Activated naive CD8-positive, alpha-beta T cell (primary cell): ENCODE data around the gene MYO5B.

Source experiments
- H3K27ac Mint-ChIP-seq: one replicate; pipeline ENCODE4 v1.8.0; 2021; ENCODE audit warnings: mixed read lengths
- H3K27me3 Mint-ChIP-seq: one replicate; pipeline ENCODE4 v1.8.0; 2021; ENCODE audit warnings: mixed read lengths
- H3K36me3 Mint-ChIP-seq: one replicate; pipeline ENCODE4 v1.8.0; 2021; ENCODE audit warnings: mixed read lengths
- H3K4me1 Mint-ChIP-seq: one replicate; pipeline ENCODE4 v1.8.0; 2021; ENCODE audit warnings: low read depth, mixed read lengths
- H3K4me3 Mint-ChIP-seq: one replicate; pipeline ENCODE4 v1.8.0; 2021; ENCODE audit warnings: mild to moderate bottlenecking, mixed read lengths
- H3K9me3 Mint-ChIP-seq: one replicate; pipeline ENCODE4 v1.8.0; 2021; ENCODE audit warnings: low read depth, mixed read lengths

Gene MYO5B

DNA sequence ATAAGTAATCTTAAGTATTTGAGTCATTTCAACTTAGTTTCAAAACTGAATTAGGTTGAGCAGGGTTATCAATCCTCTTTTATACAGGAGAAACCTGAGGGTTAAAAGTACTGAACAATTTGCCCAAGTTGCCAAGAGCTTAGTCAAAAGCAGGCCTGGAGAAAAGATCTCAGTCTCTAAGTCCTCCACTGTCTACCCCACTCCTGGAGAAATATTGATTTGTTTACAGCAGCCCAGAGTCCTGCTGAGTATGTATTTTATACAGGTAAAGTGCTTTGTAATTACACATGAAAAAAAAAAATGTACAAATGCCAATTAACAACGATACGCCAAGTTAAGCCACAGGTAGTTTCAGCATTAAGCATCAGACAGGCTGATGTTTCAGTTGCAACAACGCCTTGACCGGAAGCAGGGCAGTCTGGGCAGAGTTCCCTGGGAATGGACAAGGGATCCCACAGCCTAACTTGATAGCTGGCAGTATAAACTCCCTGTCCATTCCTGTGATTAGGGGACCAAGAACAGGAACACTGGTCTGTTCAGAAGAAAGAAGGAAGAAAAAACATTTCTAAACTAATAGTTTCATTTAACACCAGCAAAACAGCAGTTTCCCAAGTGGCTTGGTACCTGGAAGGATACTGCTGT is 132.9 kb downstream of the MYO5B start:
- Mint-ChIP-seq H3K27me3 (peaks cover 5% of the 10 kb centered on the region), H3K4me1 (no peaks in the 10 kb centered on the region), H3K9me3 (no peaks in the 10 kb centered on the region), H3K4me3 (no peak overlapping the region), H3K36me3 (no peaks in the 10 kb centered on the region), H3K27ac (no peak overlapping the region)

DNA sequence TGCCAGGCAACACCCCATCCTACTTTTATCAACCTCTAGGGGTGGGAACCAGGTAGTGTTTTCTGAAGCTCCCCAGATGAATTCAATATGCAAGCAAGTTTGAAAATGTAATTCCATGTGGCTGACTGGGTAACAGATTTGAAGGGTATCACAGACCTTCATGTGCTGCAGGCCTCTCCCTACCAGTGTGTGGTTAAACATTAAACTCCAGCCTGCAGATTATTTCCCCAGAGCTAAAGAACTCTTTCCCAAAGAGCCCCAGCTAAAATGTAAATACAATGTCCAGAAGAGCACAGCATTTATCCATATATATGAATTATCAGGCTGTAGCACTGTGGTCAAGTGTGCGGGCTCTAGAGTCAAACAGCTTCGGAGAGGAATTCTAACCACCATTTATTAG is 134.1 kb downstream of the MYO5B start:
- peaks cover 5% of the 10 kb centered on the region for H3K27me3 Mint-ChIP-seq

GRCh38 chr18:50058731-50059130 is 136.2 kb downstream of the MYO5B start:
- Mint-ChIP-seq H3K4me1 (no peaks in the 10 kb centered on the region), H3K27me3 (peaks cover 5% of the 10 kb centered on the region), H3K27ac (no peak overlapping the region), H3K4me3 (no peak overlapping the region), H3K36me3 (no peaks in the 10 kb centered on the region), H3K9me3 (no peaks in the 10 kb centered on the region)

More for the DNA sequence above, 134.1 kb downstream of the MYO5B start:
- Mint-ChIP-seq H3K27ac (no peak overlapping the region), H3K9me3 (no peaks in the 10 kb centered on the region), H3K4me3 (no peak overlapping the region), H3K36me3 (no peaks in the 10 kb centered on the region), H3K4me1 (no peaks in the 10 kb centered on the region)

DNA sequence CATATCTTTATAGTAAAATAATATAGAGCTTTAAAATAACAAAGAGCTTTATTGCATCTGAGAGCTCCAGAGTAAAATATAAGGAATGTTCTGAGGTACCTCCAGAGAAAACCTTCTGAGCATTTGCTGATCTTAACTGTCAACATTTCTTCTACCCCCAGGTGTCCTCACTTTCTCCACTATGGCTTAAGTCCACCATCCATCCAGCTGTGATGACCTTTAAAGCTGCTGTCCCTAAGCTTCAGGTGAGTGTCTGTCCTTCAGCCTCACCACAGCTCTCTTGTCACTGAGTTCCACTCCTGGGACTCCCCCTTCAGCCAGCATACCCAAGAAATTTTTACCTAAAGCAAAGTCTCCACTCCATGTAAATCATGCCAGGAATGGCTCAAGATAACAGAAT is 137.9 kb downstream of the MYO5B start:
- Mint-ChIP-seq H3K27ac (no peak overlapping the region), H3K4me1 (no peaks in the 10 kb centered on the region), H3K4me3 (no peak overlapping the region), H3K9me3 (no peaks in the 10 kb centered on the region), H3K27me3 (peaks cover 5% of the 10 kb centered on the region), H3K36me3 (no peaks in the 10 kb centered on the region)

GRCh38 chr18:50056185-50056584 is 138.8 kb downstream of the MYO5B start:
- H3K36me3 Mint-ChIP-seq = no peaks in the 10 kb centered on the region
- H3K4me3 Mint-ChIP-seq = no peak overlapping the region
- no peaks in the 10 kb centered on the region for H3K4me1 Mint-ChIP-seq
- H3K27me3 Mint-ChIP-seq = peaks cover 5% of the 10 kb centered on the region
- H3K27ac Mint-ChIP-seq = no peak overlapping the region
- no peaks in the 10 kb centered on the region for H3K9me3 Mint-ChIP-seq

DNA sequence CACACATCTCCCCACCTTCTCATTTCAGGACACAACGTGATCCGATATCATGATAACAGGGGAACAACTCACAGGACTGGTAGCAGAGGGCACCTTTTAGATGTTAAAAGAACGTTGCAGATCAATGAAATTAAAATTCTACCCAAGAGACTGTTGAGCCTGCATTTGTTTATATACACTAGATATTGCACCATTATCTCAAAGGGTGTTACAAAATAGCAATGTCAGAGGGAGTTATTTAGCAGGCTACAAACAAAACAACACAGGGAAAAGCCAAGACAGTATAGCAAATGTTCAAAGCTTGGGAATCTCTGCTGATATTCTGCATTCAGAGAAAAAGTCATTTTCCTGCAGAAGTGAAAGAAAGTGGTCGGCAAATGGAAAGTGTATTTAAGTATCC is 139.5 kb downstream of the MYO5B start:
- H3K27me3 Mint-ChIP-seq = peaks cover 5% of the 10 kb centered on the region
- H3K4me1 Mint-ChIP-seq = no peaks in the 10 kb centered on the region
- no peaks in the 10 kb centered on the region for H3K9me3 Mint-ChIP-seq
- no peaks in the 10 kb centered on the region for H3K36me3 Mint-ChIP-seq
- H3K4me3 Mint-ChIP-seq = no peak overlapping the region
- no peak overlapping the region for H3K27ac Mint-ChIP-seq

DNA sequence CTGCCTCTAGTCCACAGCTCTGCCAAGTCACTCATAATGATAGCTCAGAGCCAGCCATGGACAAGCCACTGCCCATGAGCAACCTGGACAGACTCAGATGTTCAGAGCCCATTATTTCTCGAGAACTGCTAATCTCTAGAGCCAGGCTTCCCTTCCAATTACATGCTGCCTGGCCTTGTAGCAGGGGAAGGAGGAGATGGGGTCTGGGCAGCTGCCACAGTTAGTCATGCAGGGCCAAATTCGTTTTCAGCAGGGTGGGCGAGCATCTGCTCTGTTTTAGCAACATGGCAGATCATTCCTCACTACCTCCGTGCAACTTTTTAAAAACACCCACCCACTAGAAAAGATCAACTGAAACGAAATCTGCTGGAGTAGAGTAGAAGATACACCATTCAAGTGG is 141.8 kb downstream of the MYO5B start:
- Mint-ChIP-seq H3K4me1 (no peaks in the 10 kb centered on the region), H3K27me3 (no peaks in the 10 kb centered on the region), H3K27ac (no peak overlapping the region), H3K4me3 (no peak overlapping the region), H3K36me3 (no peaks in the 10 kb centered on the region), H3K9me3 (no peaks in the 10 kb centered on the region)

GRCh38 chr18:50051288-50051687 is 143.7 kb downstream of the MYO5B start:
- H3K9me3 Mint-ChIP-seq = no peaks in the 10 kb centered on the region
- H3K36me3 Mint-ChIP-seq = no peaks in the 10 kb centered on the region
- no peaks in the 10 kb centered on the region for H3K27me3 Mint-ChIP-seq
- H3K27ac Mint-ChIP-seq = no peak overlapping the region
- no peaks in the 10 kb centered on the region for H3K4me1 Mint-ChIP-seq
- H3K4me3 Mint-ChIP-seq = no peak overlapping the region

- Mint-ChIP-seq H3K36me3 (no peaks in the 10 kb centered on the region), H3K27ac (no peak overlapping the region), H3K9me3 (no peaks in the 10 kb centered on the region), H3K4me3 (no peak overlapping the region), H3K4me1 (no peaks in the 10 kb centered on the region), H3K27me3 (peaks cover 15% of the 10 kb centered on the region)
These were observed 149.8 kb downstream of the MYO5B start for GRCh38 chr18:50045126-50045525.

DNA sequence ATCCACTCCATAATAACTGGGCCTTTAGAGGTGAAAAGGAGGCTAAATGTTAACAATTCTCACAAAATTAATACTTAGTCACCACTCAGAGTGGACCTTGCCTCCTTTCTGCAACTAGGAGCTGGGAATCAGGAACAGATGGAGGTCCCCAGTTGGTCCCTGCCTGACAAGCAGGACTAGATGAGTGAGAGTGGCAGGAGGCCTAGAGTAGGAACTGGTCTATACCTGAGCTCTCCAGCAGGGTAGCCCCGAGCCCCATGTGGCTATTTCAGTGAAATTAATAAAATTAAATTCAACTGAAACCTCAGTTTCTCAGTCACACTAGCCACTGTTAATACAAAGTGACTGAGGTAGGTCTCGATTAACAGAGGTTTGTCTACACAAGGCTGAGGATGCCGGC is 150.5 kb downstream of the MYO5B start:
- Mint-ChIP-seq H3K9me3 (no peaks in the 10 kb centered on the region), H3K4me1 (no peaks in the 10 kb centered on the region), H3K4me3 (no peak overlapping the region), H3K27ac (no peak overlapping the region), H3K27me3 (peaks cover 15% of the 10 kb centered on the region), H3K36me3 (no peaks in the 10 kb centered on the region)

DNA sequence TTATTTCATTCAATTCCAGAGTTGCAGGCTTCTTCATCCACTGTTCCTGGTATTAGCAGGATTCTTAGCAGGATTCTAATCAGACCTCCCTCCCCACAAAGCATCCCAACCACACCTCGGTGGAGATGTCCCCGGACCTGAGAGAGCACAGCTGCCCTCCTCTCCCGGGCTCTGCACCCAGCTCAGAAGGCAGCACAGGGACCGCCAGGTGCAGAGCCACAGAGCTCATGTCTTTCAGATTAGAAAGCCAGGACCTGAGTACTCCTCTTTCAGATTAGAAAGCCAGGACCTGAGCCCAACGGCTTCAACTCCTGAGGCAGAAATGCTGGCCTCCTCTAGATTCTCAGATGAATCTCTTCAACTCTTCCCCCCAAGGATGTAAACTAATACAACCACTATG is 152.3 kb downstream of the MYO5B start:
- peaks cover 4% of the 10 kb centered on the region for H3K4me1 Mint-ChIP-seq
- H3K4me3 Mint-ChIP-seq = no peak overlapping the region
- peaks cover 15% of the 10 kb centered on the region for H3K27me3 Mint-ChIP-seq
- no peaks in the 10 kb centered on the region for H3K36me3 Mint-ChIP-seq
- H3K27ac Mint-ChIP-seq = no peak overlapping the region
- no peaks in the 10 kb centered on the region for H3K9me3 Mint-ChIP-seq

DNA sequence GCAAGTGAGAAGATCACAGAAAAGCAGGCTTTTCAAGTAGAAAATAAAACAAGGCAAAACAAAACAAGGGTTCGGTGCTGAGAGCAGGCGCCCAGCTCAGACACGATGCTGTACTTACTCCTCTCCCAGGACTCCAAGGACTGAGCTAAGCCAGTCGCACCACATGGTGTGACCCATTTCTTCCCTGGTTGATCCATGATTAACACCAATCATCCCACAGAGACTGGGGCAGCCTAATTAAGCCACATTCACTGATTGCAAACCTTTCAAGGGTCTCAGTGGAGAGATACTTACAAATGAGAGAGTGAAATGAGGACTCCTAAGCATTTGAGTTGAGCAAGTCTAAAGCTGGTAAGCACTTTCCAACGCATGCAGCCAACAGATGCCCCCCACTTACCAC is 155.2 kb downstream of the MYO5B start:
- Mint-ChIP-seq H3K4me3 (no peak overlapping the region), H3K9me3 (no peaks in the 10 kb centered on the region), H3K36me3 (no peaks in the 10 kb centered on the region), H3K27ac (no peak overlapping the region), H3K4me1 (peaks cover 4% of the 10 kb centered on the region), H3K27me3 (peaks cover 12% of the 10 kb centered on the region)

- no peak overlapping the region for H3K4me3 Mint-ChIP-seq
- no peaks in the 10 kb centered on the region for H3K36me3 Mint-ChIP-seq
- H3K9me3 Mint-ChIP-seq = no peaks in the 10 kb centered on the region
These were observed 156.5 kb downstream of the MYO5B start for GRCh38 chr18:50038448-50038847.

DNA sequence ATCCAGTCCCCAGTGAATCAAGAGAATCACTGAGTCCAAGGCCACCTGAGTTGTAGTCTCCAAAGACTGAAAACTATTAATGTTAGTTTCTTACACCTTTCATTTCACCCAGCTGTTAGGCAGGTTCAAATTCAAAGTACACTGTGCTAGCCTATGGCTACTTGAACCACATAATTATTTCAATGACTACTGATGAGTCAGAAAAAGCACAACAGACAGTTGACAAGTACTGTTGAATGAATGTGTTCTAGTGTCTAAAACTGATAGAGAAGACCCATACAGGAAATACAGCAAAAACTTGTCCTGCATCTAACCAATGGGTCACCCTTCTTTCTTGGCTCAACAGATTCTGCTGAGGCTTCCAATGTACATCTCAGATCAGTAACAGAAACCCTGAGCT is 160.9 kb downstream of the MYO5B start:
- Mint-ChIP-seq H3K9me3 (no peaks in the 10 kb centered on the region), H3K4me1 (peaks cover 4% of the 10 kb centered on the region), H3K27ac (no peak overlapping the region), H3K27me3 (peaks cover 5% of the 10 kb centered on the region), H3K36me3 (no peaks in the 10 kb centered on the region), H3K4me3 (no peak overlapping the region)

More at GRCh38 chr18:50038448-50038847, 156.5 kb downstream of the MYO5B start:
- Mint-ChIP-seq H3K27ac (no peak overlapping the region), H3K27me3 (peaks cover 12% of the 10 kb centered on the region), H3K4me1 (peaks cover 4% of the 10 kb centered on the region)

GRCh38 chr18:50033004-50033403 is 161.9 kb downstream of the MYO5B start:
- Mint-ChIP-seq H3K27ac (no peak overlapping the region), H3K4me1 (no peaks in the 10 kb centered on the region), H3K36me3 (no peaks in the 10 kb centered on the region)

DNA sequence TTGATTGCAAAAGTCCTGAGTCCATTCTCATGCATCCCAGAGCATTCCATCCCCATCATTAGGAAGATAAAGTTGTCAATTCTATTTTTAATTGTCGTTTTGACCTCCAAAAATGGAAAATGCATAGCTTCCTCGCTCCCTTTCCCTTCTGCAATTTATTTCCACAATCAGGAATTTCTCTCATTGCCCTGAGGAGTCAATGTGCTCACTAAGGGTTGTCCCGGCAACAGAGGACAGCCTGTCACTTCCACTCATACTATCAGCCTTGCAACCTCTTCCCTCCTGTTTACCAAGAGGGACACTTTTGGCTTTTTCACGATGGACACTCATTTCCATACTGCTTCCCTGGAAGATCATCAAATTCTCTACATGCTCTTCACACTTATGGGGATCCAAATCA is 164.8 kb downstream of the MYO5B start:
- H3K9me3 Mint-ChIP-seq = peaks cover 6% of the 10 kb centered on the region
- H3K27me3 Mint-ChIP-seq = peaks cover 13% of the 10 kb centered on the region
- no peaks in the 10 kb centered on the region for H3K4me1 Mint-ChIP-seq
- no peaks in the 10 kb centered on the region for H3K36me3 Mint-ChIP-seq
- no peak overlapping the region for H3K4me3 Mint-ChIP-seq
- no peak overlapping the region for H3K27ac Mint-ChIP-seq

More at GRCh38 chr18:50033004-50033403, 161.9 kb downstream of the MYO5B start:
- Mint-ChIP-seq H3K4me3 (no peak overlapping the region), H3K9me3 (no peaks in the 10 kb centered on the region), H3K27me3 (peaks cover 5% of the 10 kb centered on the region)
